ENCODE data around the gene HMGXB4. TPM values are rescaled to one million over a fixed set of nuclear protein-coding genes. Genes with fewer than 3 reads are reported as not detected.

HMGXB4 gene
- total and polyA plus RNA-seq, 2 of the 4 experiments (the other 2 are of a cell fraction): 11.8 to 18.5 TPM

GRCh38 chr22:35303029-35303624 lies 45.8 kb downstream of the HMGXB4 start:
- peak overlapping the region; percentile 57 for H4K91ac ChIP-seq (ENCODE audit: insufficient read depth, low read depth, low read length)

More at GRCh38 chr22:35303029-35303624, 45.8 kb downstream of the HMGXB4 start:
- H3K27me3 ChIP-seq (ENCODE audit: control insufficient read depth, insufficient read depth, low read length): no peaks in the 10 kb centered on the region
- H3K4ac ChIP-seq (ENCODE audit: low read depth, low read length): peak overlapping the region; percentile 56
- H3K4me1 ChIP-seq (ENCODE audit: control insufficient read depth, insufficient read depth, low read length): peaks cover 17% of the 10 kb centered on the region
- peak overlapping the region; percentile 6 for H2BK5ac ChIP-seq (ENCODE audit: low read depth, low read length, poor library complexity, severe bottlenecking)
- H3K14ac ChIP-seq (replicated peaks; ENCODE audit: low read depth, low read length): peak overlapping the region; percentile 69; the same call in 1 of the 2 replicates
- DNase-seq: no peak
- H3K9ac ChIP-seq (ENCODE audit: low read depth, low read length): no peak overlapping the region
- H3K79me1 ChIP-seq (ENCODE audit: low read depth in 1 of 2, low read length in 2 of 2): peaks cover 27 to 76% of the 10 kb centered on the region in 2 experiments
- H3K4me3 ChIP-seq (ENCODE audit: insufficient read depth, low read depth, low read length): no peak overlapping the region
- intact Hi-C loops (cut with micrococcal nuclease) (no loop called here), dilution Hi-C loops (cut with HindIII; ENCODE audit: low sequenced_read_pairs, unreplicated experiment) (no loop called here), in situ Hi-C loops (cut with MboI; ENCODE audit: low sequenced_read_pairs) (loop anchor here (25.0 kb wide), 1 partner anchor 1209 kb away; the partner anchor contains the start of gene FOXRED2)
- peak overlapping the region; percentile 84 for H2AK9ac ChIP-seq (replicated peaks; ENCODE audit: low read depth, low read length, poor library complexity)
- H3K9me3 ChIP-seq (ENCODE audit: control insufficient read depth, insufficient read depth, low read length): no peaks in the 10 kb centered on the region
- peak overlapping the region; percentile 12 for H2AFZ ChIP-seq (replicated peaks; ENCODE audit: low read length, poor library complexity)
- ChIA-PET CTCF (no interaction called here), POLR2A (ENCODE audit: unreplicated experiment) (no interaction called here)
- H2BK120ac ChIP-seq (ENCODE audit: low read depth, low read length): no peak overlapping the region
- peak overlapping the region in 1 of 2 experiments; percentile 30; a peak in 1 of 4 replicates for H4K8ac ChIP-seq (ENCODE audit: low read depth in 2 of 2, low read length in 2 of 2)
- TF ChIP-seq CTCF (conservative IDR thresholded peaks at IDR 0.05; ENCODE audit: low read depth, low read length) (no peak), MAZ (IDR thresholded peaks at IDR 0.05; ENCODE audit: borderline replicate concordance, low read depth, low read length) (no peak), RAD21 (IDR thresholded peaks at IDR 0.05; ENCODE audit: low read length) (no peak), BHLHE40 (IDR thresholded peaks at IDR 0.05; ENCODE audit: low read depth, low read length) (no peak), CEBPB (IDR thresholded peaks at IDR 0.05; ENCODE audit: low read depth, low read length) (no peak), RFX5 (IDR thresholded peaks at IDR 0.05; ENCODE audit: low read depth, low read length) (no peak), CHD1 (IDR thresholded peaks at IDR 0.05; ENCODE audit: low read depth, low read length) (no peak), MXI1 (IDR thresholded peaks at IDR 0.05; ENCODE audit: borderline replicate concordance, low read depth, low read length) (no peak), RCOR1 (IDR thresholded peaks at IDR 0.05; ENCODE audit: insufficient replicate concordance, low read length) (no peak), SMC3 (IDR thresholded peaks at IDR 0.05; ENCODE audit: low read depth, low read length) (no peak), ELK1 (IDR thresholded peaks at IDR 0.05; ENCODE audit: borderline replicate concordance, low read depth, low read length) (no peak), FOS (IDR thresholded peaks at IDR 0.05; ENCODE audit: low read depth, low read length) (no peak)
- peak overlapping the region; percentile 45; the same call in 1 of the 2 replicates for H3K23ac ChIP-seq (ENCODE audit: low read depth, low read length)
- H4K20me1 ChIP-seq (ENCODE audit: insufficient read depth, low read length): peaks cover 30% of the 10 kb centered on the region; the same call in 1 of the 2 replicates
- no TSS peak for BruUV-seq (replicated peaks)
- H2AK5ac ChIP-seq (ENCODE audit: low read depth, low read length): peak overlapping the region; percentile 60; the same call in 1 of the 2 replicates
- peaks cover 28% of the 10 kb centered on the region for H3K9me1 ChIP-seq (ENCODE audit: insufficient read depth, low read length)
- no peak overlapping the region for H3K4me2 ChIP-seq (ENCODE audit: low read depth, low read length)
- peaks cover 5% of the 10 kb centered on the region; the same call in 1 of the 2 replicates for H3K36me3 ChIP-seq (ENCODE audit: control insufficient read depth, insufficient read depth, low read length)
- WGBS, 2 experiments (ENCODE audit: extremely low coverage in 2 of 2, insufficient read length in 1 of 2): no CpG with 5 or more reads among the region's 5 CpGs
- H3K27ac ChIP-seq (ENCODE audit: insufficient read depth, low read length): no peak overlapping the region
- ATAC-seq (ENCODE audit: low read depth): no peak
- H2BK15ac ChIP-seq (ENCODE audit: low read depth, low read length): peak overlapping the region; percentile 34; the same call in 1 of the 3 replicates
- no peak overlapping the region for H3K56ac ChIP-seq (ENCODE audit: extremely low read depth, insufficient read depth, low read length)
- H3K18ac ChIP-seq (ENCODE audit: low read depth, low read length): no peak overlapping the region
- H2BK20ac ChIP-seq (ENCODE audit: low read depth, low read length): no peak overlapping the region; the same call in 1 of the 2 replicates
- H4K5ac ChIP-seq (ENCODE audit: low read depth, low read length): no peak overlapping the region

Data from IMR-90 (cell line).